HUES6 (cell line): ENCODE data around the gene NOD2.

Experiments used
- H3K27ac ChIP-seq: 2 replicates; pipeline ENCODE4 v1.7.0; 2013; ENCODE audit warnings: low read depth, mild to moderate bottlenecking, low read length, inconsistent platforms
- H3K27me3 ChIP-seq: 2 replicates; pipeline ENCODE4 v1.6.1; 2013; ENCODE audit warnings: low read length; ENCODE audit not compliant: control insufficient read depth, insufficient read depth
- H3K36me3 ChIP-seq: 2 replicates; pipeline ENCODE4 v1.6.1; 2013; ENCODE audit warnings: low read length; ENCODE audit not compliant: control insufficient read depth, insufficient read depth
- H3K4me1 ChIP-seq: 2 replicates; pipeline ENCODE4 v1.6.1; 2013; ENCODE audit warnings: low read length; ENCODE audit not compliant: control insufficient read depth, insufficient read depth
- H3K4me3 ChIP-seq: 2 replicates; pipeline ENCODE4 v1.5.1; 2013; ENCODE audit warnings: low read depth, low read length
- H3K9ac ChIP-seq: one replicate; pipeline ENCODE4 v1.6.1; 2013; ENCODE audit warnings: mild to moderate bottlenecking, low read length
- H3K9me3 ChIP-seq: 2 replicates; pipeline ENCODE4 v1.6.1; 2013; ENCODE audit warnings: low read depth, low read length; ENCODE audit not compliant: control insufficient read depth, insufficient read depth

The NOD2 gene

DNA sequence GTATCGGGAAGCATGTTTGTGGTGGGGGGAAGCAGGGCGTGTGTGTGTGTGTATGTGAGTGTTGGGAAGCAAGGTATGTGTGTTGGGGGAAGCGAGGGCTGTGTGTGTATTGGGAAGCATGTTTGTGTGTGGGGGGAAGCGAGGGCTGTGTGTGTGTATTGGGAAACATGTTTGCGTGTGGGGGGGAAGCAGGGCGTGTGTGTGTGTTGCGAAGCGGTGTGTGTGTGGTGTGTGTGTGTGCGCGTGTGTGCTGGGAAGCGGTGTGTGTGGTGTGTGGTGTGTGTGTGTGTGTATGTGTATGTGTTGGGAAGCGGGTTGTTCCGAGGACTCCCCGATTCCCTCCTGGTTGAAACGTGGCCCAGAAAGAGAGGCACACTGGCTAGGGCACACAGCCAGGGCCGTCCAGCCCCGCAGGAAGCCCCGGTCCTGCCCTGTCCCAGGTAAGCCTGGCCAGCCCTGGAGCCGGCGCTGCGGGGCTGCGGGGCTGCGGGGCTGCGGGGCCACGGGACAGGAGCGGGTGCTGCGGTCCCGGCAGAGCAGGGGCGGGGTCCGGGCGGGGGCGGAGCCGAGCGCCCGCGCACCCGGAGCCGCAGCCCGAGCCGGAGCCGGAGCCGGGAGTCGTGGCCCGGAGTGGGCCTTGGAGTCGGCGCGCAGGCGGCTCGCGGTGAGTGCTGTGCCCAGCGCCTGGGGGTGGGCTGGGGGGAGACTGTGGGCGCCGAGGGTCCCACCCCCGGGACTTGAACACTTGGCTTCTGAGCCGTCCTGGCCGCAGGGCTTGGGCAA is at the start of gene NOD2:
Gene NOD2, plus strand, starts transcription at position 608 of the 783 bp plus-strand sequence. CDS start 5,890 bp downstream, outside the sequence.
- Histone ChIP-seq H3K9ac (no peak within 1 kb of the TSS), H3K27me3 (peaks cover 33% of the 10 kb centered on the region), H3K36me3 (no peaks in the 10 kb centered on the region), H3K4me3 (peak within 1 kb of the TSS; percentile 59), H3K4me1 (no peaks in the 10 kb centered on the region; the same call in 1 of the 2 replicates), H3K9me3 (no peaks in the 10 kb centered on the region), H3K27ac (no peak within 1 kb of the TSS)

DNA sequence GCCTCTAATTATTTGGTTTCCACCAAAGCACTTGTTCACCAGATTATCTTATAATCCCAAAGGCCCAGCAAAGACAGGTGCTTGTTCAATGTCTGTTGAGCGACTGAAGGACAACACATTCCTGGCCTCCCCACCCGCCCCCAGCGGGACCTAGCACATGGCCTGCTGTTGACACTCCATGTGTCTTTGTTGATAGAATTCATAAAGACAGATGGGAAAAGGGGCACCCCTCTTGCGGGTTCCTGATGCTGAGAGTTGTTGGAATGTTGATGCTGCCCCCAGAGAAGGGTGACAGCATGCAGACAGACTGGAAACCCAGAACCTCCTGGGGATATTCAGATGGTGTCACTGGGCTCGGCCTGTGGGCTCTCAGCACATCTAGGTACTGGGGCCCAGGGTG is 49.2 kb upstream of the NOD2 start:
- Histone ChIP-seq H3K9me3 (no peaks in the 10 kb centered on the region; the same call in 1 of the 2 replicates), H3K4me1 (peaks cover 5% of the 10 kb centered on the region; the same call in 1 of the 2 replicates), H3K4me3 (no peak overlapping the region), H3K36me3 (no peaks in the 10 kb centered on the region), H3K27me3 (no peaks in the 10 kb centered on the region), H3K27ac (no peak overlapping the region), H3K9ac (no peak overlapping the region)

DNA sequence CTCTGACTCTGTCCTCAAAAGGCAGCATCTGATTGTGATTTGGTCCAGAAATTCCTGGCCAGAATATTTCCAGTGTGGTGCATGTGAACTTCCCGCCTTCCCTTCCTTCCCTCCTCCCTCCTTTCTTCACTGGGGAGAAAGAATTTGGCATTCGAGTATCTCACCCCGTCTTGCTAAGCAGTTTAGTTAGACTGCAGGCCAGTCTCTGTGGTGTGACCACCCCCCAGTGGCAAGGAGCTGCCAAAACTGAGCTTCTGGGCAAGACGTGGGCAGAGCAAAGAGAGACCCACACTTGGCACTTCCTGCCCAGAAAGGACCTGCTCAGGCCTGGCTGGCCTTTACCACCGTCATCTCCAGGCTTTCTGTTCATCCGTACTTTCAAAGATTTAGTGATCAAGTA is 48.7 kb upstream of the NOD2 start:
- Histone ChIP-seq H3K9me3 (no peaks in the 10 kb centered on the region; the same call in 1 of the 2 replicates), H3K27ac (no peak overlapping the region), H3K4me3 (no peak overlapping the region), H3K27me3 (no peaks in the 10 kb centered on the region), H3K4me1 (peaks cover 5% of the 10 kb centered on the region; the same call in 1 of the 2 replicates), H3K36me3 (no peaks in the 10 kb centered on the region), H3K9ac (no peak overlapping the region)

DNA sequence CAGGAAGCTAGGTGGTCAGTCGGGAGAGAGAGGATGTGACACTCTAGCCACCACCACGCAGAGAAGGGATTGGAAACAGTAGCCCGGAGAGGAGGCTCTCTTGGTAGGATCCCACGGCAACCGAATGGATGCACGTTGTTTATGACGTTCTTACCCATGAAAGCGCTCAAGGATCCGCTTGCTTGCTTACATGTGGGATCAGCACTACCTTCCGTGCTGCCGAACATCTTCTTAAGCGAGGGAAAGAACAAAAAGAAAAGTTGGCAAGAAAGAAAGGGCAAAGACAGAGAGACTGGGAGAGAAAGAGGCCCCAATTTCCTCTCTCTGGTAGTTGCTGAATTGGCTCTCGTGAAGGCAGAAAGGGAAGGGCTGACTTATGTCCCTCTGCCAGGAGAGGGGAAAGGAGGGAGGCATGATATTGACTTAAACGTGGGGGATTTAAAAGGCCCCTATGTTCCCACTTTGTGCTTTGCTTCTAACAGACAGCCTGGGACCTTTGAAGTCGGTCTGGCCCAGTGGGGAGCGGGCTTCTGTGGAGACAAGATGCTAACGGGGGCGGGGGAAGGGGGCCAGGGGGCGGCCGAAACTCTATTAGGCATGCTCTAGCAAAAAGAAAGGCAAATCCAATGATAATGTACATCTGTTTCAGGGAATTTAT is 47.7 kb upstream of the NOD2 start:
- Histone ChIP-seq H3K36me3 (no peaks in the 10 kb centered on the region), H3K9ac (no peak overlapping the region), H3K9me3 (no peaks in the 10 kb centered on the region; the same call in 1 of the 2 replicates), H3K4me1 (peaks cover 5% of the 10 kb centered on the region; the same call in 1 of the 2 replicates), H3K27me3 (no peaks in the 10 kb centered on the region), H3K4me3 (no peak overlapping the region), H3K27ac (no peak overlapping the region)

DNA sequence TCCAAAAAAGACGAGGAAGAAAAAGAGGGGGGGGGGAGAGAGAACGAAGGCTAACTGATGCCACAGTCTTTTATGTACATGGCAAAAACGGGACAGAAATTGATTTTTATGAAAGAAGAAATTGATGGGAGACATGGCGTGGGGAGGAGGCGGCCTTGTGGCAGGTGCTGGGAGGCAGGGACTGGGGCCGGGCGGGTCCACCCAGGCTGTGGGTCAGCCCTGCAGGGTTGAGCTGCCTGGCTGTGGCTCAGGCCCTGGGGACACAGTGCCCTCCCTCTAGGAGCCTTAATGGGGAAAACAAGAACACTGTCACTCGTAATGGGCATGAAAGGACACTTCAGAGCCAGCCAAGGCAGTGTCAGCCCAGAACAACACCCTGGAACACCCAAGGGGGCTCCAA is 47.1 kb upstream of the NOD2 start:
- H3K27me3 ChIP-seq: no peaks in the 10 kb centered on the region
- no peak overlapping the region for H3K9ac ChIP-seq
- H3K27ac ChIP-seq: no peak overlapping the region
- H3K9me3 ChIP-seq: no peaks in the 10 kb centered on the region; the same call in 1 of the 2 replicates
- H3K36me3 ChIP-seq: no peaks in the 10 kb centered on the region
- H3K4me3 ChIP-seq: no peak overlapping the region
- peaks cover 5% of the 10 kb centered on the region; the same call in 1 of the 2 replicates for H3K4me1 ChIP-seq

DNA sequence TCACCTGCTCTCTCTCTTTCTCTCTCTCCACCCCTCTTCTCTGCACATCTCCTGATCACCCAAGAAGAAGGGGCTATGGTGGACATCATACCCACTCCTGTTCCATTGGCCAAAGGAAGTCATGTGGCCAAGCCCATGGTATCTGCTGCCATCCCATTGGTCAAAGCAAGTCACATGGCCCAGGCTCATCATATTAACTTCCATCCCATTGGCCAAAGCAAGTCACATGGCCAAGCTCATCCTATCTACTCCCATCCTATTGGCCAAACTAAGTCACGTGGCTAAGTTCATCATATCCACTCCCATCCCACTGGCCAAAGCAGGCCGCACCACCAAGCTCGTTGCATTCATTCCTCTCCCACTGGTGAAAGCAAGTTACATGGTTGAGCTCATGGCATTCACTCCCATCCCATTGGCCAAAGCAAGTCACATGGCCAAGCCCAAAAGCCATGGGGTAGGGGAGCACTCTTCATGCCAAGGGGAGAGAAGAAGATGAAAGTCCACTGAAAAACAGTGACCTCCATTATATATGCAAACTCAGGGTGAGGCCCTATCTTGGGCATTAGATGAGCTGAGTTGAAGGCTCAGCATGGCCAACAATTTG is 41.5 kb upstream of the NOD2 start:
- Histone ChIP-seq H3K4me3 (no peak overlapping the region), H3K4me1 (no peaks in the 10 kb centered on the region; the same call in 1 of the 2 replicates), H3K9me3 (peaks cover 4% of the 10 kb centered on the region; the same call in 1 of the 2 replicates), H3K9ac (no peak overlapping the region), H3K27ac (no peak overlapping the region), H3K36me3 (no peaks in the 10 kb centered on the region), H3K27me3 (no peaks in the 10 kb centered on the region)

DNA sequence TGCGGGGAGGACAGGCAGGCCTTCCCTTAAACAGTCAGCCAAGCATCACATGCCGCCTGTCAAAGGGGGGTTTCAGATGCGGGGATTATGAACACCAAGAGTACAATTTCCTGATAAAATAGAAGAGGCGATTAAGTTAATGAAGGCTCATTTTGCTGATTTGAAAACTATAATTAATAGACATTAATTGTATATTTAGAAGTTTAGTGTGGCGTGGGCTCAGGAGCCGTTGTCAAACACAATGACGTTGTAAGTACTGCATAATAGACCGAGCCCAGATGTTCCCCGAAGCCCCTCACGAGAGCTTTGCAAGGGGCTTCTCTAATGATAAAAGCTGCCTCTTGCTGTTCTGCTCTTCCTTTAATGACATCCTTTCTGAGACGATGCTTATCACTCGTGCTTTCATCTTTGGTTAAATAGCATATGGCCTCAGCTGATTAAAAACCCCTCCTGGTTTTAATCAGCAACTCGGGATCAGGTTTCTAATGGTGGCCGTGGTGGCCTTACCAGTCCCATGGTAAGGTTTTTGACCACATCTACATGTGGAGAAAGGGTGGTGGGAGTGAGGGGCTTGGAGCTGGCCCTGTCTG is 40.5 kb upstream of the NOD2 start:
- Histone ChIP-seq H3K9ac (no peak overlapping the region), H3K4me1 (peaks cover 6% of the 10 kb centered on the region; the same call in 1 of the 2 replicates), H3K27me3 (no peaks in the 10 kb centered on the region), H3K36me3 (no peaks in the 10 kb centered on the region), H3K27ac (no peak overlapping the region), H3K9me3 (peaks cover 4% of the 10 kb centered on the region; the same call in 1 of the 2 replicates), H3K4me3 (no peak overlapping the region)

DNA sequence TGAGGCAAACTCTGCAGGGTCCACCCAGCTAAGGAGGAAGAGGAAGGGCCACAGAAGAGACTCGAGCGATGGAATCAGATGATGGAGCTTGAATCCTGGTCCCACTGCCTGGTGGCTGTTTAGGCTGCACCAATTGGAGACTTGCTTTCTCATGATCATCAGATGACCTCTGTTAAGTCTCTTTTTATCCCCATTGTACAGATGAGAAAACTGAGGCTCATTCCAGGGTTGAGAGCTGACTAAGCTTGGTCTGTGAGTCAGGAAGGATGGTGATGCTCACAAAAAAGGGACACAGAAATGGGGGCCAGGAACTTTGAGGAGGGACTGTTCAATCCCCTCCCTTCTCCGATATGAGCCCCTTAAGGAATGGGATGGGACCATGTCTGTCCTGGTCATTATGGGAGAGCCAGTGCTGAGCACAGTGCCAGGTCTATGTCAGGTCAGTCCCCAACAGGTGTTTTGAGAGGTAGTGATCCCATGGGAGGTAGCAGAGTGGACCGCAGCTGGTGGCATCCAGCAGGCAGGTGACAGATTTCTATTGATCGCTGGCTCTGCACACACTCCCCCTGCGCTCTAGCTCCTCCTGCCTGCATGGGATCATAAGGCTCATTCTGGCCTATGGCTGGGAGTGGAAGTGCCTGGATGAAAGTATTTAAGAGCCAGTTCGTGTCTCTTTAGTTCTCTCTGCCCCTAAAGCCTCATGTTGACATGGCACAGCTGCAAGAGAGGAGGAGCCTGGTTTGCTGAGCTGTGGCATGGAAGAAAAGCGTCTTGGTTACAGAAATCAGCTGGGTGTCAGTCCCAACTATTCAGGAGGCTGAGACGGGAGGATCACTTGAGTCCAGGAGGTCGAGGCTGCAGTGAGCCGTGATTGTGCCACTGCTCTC is 39.5 kb upstream of the NOD2 start:
- Histone ChIP-seq H3K4me3 (no peak overlapping the region), H3K9ac (no peak overlapping the region), H3K4me1 (peaks cover 7% of the 10 kb centered on the region; the same call in 1 of the 2 replicates), H3K27me3 (no peaks in the 10 kb centered on the region), H3K9me3 (peaks cover 4% of the 10 kb centered on the region; the same call in 1 of the 2 replicates), H3K36me3 (no peaks in the 10 kb centered on the region), H3K27ac (no peak overlapping the region)

DNA sequence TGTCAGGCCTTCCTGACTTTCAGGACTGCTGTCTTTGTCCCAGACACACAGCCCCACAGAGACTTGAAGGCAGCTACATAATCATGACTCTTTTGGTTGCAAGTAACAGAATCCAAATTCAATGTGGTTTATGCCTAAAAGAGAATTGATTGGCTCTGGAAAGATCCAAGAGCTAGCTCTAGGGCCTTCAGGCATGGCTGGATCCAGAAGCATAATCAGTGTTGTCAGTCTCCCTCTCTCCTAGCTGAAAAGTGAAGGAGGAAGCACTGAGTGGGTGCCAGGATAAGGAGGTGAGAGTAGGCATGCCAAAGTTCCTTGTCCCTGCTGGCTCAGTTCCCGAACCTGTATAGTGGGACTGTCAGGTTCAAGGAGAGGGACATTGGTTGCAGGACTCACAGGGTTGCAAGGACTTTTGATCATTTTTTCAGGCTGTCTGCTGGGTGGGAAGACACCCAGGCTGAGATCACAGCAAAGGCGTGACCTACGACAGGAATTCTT is 37.8 kb upstream of the NOD2 start:
- peaks cover 4% of the 10 kb centered on the region; the same call in 1 of the 2 replicates for H3K9me3 ChIP-seq
- peaks cover 7% of the 10 kb centered on the region; the same call in 1 of the 2 replicates for H3K4me1 ChIP-seq
- no peak overlapping the region for H3K9ac ChIP-seq
- no peaks in the 10 kb centered on the region for H3K36me3 ChIP-seq
- no peak overlapping the region for H3K27ac ChIP-seq
- H3K4me3 ChIP-seq: no peak overlapping the region
- H3K27me3 ChIP-seq: no peaks in the 10 kb centered on the region

DNA sequence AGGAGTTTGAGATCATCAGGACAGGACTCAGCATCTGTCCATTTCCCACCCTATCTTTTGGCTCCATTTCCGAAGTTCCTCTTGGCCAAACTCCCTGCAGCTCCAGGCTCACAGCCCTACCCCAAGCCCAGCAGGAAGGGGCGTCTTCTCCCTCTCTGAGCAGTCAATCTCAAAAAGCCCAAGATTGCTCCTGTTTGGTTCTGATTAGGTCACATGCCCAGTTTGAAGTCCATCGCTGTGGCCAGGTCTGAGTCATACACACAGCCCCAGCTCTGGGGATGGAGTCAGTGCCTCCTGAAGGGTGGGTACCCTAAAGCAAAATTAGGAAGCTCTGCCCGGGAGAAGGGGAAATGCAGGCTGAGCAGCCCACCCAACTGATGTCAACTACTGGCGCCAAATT is 36.2 kb upstream of the NOD2 start:
- H3K4me1 ChIP-seq: peaks cover 7% of the 10 kb centered on the region; the same call in 1 of the 2 replicates

More for the DNA sequence above, 36.2 kb upstream of the NOD2 start:
- H3K4me3 ChIP-seq: no peak overlapping the region
- H3K36me3 ChIP-seq: no peaks in the 10 kb centered on the region
- H3K27me3 ChIP-seq: no peaks in the 10 kb centered on the region
- no peak overlapping the region for H3K9ac ChIP-seq
- peaks cover 2% of the 10 kb centered on the region for H3K9me3 ChIP-seq
- H3K27ac ChIP-seq: no peak overlapping the region
